Neuron (in vitro differentiated cells): ENCODE results near the gene CATSPERE.

Experiments
- H2AFZ ChIP-seq: one replicate; pipeline ENCODE4 v1.6.1; 2013; ENCODE audit warnings: low read depth, mild to moderate bottlenecking, inconsistent platforms, low read length, moderate library complexity
- H3K27me3 ChIP-seq: one replicate; pipeline ENCODE4 v1.6.1; 2013; ENCODE audit warnings: low read length; ENCODE audit not compliant: insufficient read depth
- H3K36me3 ChIP-seq: one replicate; pipeline ENCODE4 v1.6.1; 2013; ENCODE audit warnings: low read length; ENCODE audit not compliant: insufficient read depth
- H3K4me1 ChIP-seq: one replicate; pipeline ENCODE4 v1.6.1; 2013; ENCODE audit warnings: low read length; ENCODE audit not compliant: insufficient read depth
- H3K4me3 ChIP-seq: 2 replicates; pipeline ENCODE4 v1.5.1; 2013; ENCODE audit warnings: mild to moderate bottlenecking, low read length, moderate library complexity
- H3K9me3 ChIP-seq: one replicate; pipeline ENCODE4 v1.6.1; 2013; ENCODE audit warnings: low read length

Gene CATSPERE, protein sequence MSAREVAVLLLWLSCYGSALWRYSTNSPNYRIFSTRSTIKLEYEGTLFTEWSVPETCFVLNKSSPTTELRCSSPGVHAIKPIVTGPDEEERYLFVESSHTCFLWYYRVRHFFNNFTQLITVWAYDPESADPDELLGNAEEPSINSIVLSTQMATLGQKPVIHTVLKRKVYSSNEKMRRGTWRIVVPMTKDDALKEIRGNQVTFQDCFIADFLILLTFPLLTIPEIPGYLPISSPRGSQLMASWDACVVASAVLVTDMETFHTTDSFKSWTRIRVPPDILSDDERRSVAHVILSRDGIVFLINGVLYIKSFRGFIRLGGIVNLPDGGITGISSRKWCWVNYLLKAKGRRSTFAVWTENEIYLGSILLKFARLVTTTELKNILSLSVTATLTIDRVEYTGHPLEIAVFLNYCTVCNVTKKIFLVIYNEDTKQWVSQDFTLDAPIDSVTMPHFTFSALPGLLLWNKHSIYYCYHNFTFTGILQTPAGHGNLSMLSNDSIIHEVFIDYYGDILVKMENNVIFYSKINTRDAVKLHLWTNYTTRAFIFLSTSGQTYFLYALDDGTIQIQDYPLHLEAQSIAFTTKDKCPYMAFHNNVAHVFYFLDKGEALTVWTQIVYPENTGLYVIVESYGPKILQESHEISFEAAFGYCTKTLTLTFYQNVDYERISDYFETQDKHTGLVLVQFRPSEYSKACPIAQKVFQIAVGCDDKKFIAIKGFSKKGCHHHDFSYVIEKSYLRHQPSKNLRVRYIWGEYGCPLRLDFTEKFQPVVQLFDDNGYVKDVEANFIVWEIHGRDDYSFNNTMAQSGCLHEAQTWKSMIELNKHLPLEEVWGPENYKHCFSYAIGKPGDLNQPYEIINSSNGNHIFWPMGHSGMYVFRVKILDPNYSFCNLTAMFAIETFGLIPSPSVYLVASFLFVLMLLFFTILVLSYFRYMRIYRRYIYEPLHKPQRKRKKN

DNA sequence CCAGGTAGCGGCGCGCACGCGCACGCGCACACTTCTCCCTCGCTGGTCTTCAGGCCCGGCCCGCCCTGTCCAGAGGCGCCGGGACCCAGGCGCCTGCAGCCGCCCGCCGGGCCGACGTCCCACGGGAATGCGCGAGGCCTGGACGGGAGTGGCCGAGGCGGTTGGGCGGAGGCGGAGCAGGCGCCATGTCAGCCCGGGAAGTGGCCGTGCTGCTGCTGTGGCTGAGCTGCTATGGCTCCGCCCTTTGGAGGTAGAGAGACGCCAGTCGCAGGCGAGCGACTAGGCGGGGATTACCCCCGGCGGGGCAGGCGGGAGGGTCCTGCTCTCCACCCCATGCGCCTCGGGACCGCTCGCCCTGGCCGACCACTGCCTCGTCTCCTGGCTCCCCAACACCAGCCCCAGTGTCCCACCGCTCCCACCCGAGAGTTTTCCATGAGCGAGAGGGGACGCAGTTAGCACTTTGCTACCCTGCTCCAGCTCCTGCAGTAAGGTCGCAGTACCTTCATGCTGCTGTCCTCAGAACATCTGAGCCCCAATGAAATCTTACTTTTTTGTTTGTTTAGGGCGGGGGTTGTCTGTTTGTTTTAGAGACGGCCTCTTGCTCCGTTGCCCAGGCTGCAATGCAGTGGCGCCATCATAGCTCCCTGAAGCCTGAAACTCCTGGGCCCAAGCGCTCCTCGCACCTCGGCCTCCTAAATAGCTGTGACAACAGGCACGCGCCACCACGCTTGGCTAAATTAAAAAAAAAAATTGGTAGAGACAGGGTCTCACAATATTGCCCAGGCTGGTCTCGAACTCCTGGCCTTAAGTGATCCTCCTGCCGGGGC is at the start of gene CATSPERE:
Gene CATSPERE, plus strand, starts transcription at position 29 of the 827 bp plus-strand sequence. Its CDS starts 157 bp downstream, at position 186.
- H3K4me1 ChIP-seq, result no peaks in the 10 kb centered on the region
- H3K4me3 ChIP-seq, result no peak within 1 kb of the TSS
- H3K9me3 ChIP-seq, result no peaks in the 10 kb centered on the region
- no peaks in the 10 kb centered on the region for H3K27me3 ChIP-seq
- no peaks in the 10 kb centered on the region for H3K36me3 ChIP-seq
- no peak within 1 kb of the TSS for H2AFZ ChIP-seq

DNA sequence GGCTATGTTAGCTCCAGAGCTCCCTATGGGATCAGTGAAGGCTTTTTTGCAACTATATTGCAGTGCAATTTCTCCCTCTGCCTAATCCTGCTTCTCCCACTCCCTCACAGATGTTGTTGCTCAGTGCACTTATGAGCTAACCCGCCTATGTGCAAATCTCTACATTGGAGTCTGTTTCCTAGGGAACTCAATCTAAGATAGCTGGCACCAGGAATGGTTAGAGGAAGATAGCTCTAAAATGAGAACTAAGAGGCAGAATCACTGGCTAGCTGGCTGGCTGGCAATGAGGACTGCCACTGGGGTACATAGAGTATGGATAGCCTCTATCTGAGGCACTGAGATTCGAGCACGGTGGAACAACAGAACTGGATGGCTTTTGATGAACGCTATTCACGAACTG is 48.9 kb upstream of the CATSPERE start:
- H2AFZ ChIP-seq, result no peak overlapping the region
- no peak overlapping the region for H3K4me3 ChIP-seq
- H3K27me3 ChIP-seq, result no peaks in the 10 kb centered on the region
- no peaks in the 10 kb centered on the region for H3K9me3 ChIP-seq
- H3K36me3 ChIP-seq, result peaks cover 72% of the 10 kb centered on the region
- no peaks in the 10 kb centered on the region for H3K4me1 ChIP-seq

DNA sequence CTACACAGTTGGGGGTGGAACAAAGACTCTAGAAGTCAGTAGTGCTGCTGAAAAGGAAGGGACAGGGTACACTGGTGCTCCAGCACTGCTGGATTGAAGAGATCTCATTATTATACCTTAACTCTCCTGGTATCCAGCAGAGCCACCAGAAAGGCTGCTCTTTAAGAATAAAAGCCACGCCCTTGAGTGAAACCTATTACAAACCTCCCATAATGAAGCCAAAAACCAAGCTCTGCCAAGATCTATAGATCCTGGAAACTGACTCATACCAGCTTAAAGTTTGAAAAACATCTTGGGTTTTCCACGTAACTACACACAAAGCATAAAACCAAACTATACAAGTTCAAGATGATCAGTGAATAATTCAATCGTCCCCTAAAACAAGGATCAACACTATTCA is 47.3 kb upstream of the CATSPERE start:
- no peaks in the 10 kb centered on the region for H3K27me3 ChIP-seq
- no peaks in the 10 kb centered on the region for H3K9me3 ChIP-seq
- no peaks in the 10 kb centered on the region for H3K4me1 ChIP-seq
- H3K36me3 ChIP-seq, result peaks cover 80% of the 10 kb centered on the region
- H2AFZ ChIP-seq, result no peak overlapping the region
- no peak overlapping the region for H3K4me3 ChIP-seq

DNA sequence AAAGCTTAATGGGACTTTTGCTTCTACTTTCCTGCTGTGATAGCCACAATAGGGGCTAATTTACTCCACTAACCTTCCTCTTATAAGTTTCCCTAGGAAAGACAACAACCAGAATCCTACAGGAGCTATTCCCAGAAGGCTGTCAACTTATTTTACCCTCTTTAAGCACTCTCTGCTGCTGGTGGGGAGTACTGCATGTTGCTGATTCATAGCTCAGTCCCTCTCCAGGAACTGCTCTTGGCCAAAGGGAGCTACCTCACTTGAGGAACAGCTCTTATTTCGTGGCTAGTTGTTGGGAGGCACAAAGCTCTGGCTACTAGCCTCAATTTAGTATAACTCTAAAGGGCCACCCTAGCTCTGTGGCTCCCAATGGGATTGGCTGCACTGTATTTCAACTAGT is 46.5 kb upstream of the CATSPERE start:
- H3K4me1 ChIP-seq, result no peaks in the 10 kb centered on the region
- H3K36me3 ChIP-seq, result peaks cover 84% of the 10 kb centered on the region
- no peaks in the 10 kb centered on the region for H3K9me3 ChIP-seq
- no peak overlapping the region for H2AFZ ChIP-seq
- no peaks in the 10 kb centered on the region for H3K27me3 ChIP-seq
- H3K4me3 ChIP-seq, result no peak overlapping the region

DNA sequence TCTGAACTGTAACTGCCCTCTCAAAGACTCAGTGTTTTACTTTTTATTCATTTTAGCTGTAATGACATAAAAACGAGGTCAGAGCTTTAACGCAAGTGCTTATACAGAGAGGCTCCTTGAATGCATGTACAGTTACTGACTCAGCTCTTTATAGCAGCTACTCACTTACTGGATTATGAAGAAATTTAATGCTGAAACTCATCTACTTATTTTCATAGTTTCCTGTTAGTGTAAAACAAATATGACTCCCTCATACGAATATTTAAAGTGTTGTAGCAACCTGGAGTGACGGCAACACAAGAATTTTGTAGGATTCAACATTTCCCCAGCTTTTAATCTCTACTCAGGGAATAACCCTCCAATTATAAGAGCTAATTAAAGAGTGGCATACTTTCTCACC is 42.0 kb upstream of the CATSPERE start:
- Histone ChIP-seq H3K27me3 (no peaks in the 10 kb centered on the region), H2AFZ (no peak overlapping the region), H3K36me3 (peaks cover 64% of the 10 kb centered on the region), H3K4me1 (no peaks in the 10 kb centered on the region), H3K9me3 (no peaks in the 10 kb centered on the region), H3K4me3 (no peak overlapping the region)

DNA sequence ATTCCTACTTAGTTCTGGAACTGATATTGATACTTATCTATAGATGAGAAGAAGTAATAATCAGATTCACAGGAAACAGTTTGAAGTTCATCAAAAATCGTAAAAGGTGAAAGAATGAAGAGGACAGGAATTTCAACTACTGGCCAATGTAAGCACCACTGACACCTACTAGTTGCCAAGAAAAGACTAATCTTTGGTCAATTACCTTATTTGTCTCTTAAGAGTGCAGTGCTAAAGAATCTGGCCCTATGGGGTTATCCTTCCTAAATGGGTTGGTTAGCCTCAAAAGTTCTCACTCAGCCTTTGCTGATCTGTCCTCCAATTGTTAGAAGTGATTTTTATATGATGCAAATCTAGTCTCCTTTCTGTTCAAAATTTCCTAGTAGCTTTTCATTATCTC is 38.9 kb upstream of the CATSPERE start:
- Histone ChIP-seq H3K9me3 (no peaks in the 10 kb centered on the region), H3K27me3 (no peaks in the 10 kb centered on the region), H2AFZ (no peak overlapping the region), H3K4me1 (no peaks in the 10 kb centered on the region), H3K36me3 (peaks cover 34% of the 10 kb centered on the region), H3K4me3 (no peak overlapping the region)

DNA sequence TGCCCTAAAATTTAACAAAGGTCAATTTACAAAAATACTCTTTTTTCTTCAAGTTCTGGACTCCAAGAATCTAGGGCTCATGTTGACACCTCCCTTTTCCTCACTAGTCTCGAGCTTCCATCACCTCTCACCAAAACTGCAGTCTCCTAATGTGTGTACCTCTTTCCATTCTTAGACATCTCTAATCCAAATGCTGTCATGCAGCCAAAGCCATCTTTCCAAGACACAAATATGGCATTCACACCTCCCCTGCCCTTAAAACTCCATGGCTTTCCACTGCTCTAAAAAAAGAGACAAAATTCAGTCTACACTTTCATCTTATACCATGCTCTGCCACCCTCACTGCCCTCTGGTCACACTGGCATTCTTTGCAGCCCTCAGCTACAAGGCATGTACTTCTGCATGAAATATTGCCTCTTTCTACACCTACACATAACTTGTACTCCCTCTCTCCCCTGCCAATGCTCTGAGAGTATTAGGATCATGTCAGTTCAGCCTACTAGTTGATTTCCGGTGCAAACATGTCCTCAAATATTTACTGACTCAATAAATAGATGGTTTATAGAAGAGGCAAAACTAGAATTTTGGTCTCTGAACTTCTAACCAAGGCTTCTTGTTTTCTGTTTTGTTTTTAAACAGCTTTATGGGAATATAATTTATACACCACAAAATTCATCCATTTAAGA is 36.3 kb upstream of the CATSPERE start:
- Histone ChIP-seq H3K4me3 (no peak overlapping the region), H3K27me3 (no peaks in the 10 kb centered on the region), H2AFZ (no peak overlapping the region), H3K36me3 (peaks cover 21% of the 10 kb centered on the region), H3K4me1 (no peaks in the 10 kb centered on the region), H3K9me3 (no peaks in the 10 kb centered on the region)

DNA sequence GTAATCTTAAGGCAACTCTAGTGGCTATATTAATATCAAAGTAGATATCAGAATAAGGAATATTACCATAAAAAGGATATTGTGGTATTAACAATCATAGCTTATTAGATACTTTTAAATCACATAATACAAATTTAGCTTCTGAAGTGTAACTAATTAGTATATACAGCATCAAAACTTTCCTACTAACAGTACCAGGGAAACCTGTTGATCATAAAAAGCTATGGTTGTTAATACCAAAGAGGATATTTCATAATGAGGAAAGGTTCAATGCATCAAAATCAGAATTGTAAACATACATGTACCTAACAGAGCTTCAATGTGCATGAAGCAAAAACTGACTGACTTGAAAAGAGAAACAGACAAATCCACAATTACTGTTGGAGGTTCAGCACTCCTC is 33.4 kb upstream of the CATSPERE start:
- peaks cover 12% of the 10 kb centered on the region for H3K36me3 ChIP-seq
- no peak overlapping the region for H3K4me3 ChIP-seq
- H3K27me3 ChIP-seq, result no peaks in the 10 kb centered on the region
- no peak overlapping the region for H2AFZ ChIP-seq
- no peaks in the 10 kb centered on the region for H3K9me3 ChIP-seq
- H3K4me1 ChIP-seq, result no peaks in the 10 kb centered on the region

DNA sequence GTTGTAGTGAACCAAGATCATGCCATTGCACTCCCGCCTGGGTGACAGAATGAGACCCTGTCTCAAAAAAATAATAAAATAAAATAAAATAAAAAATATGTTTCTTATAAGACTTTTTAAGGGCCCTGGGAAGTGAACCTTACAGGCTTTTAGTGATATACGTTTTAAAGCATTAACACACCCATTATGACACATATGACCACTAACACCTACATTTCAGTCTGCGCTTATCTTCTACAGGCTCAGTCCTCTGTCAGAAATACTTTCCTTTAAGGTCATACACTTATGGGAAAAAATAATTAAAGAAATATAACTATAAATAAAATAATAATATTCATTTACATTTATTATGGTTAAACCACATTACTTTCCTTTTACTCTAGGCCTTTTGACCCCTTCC is 31.3 kb upstream of the CATSPERE start:
- Histone ChIP-seq H3K9me3 (no peaks in the 10 kb centered on the region), H3K27me3 (no peaks in the 10 kb centered on the region), H3K4me3 (no peak overlapping the region), H3K36me3 (peaks cover 10% of the 10 kb centered on the region), H3K4me1 (no peaks in the 10 kb centered on the region), H2AFZ (no peak overlapping the region)

DNA sequence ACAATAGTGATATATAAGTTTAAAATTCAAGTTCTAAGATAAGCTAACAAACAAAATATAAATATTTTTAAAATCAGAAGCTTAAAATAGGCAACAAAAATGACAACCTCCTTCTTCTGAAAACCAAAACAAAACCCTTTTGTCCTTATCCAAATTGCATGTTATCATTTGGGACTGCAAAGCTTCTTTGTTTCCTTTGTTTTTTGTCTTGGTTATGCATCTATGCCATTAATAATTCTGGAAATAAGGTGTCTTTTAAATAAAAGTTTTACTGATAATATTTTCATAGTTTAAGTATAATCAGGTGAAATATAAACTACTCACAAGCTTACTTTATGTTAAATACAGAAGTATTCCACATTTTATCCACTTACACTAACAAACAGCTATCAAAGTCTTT is 29.9 kb upstream of the CATSPERE start:
- no peak overlapping the region for H2AFZ ChIP-seq
- no peaks in the 10 kb centered on the region for H3K27me3 ChIP-seq
- H3K4me3 ChIP-seq, result no peak overlapping the region
- H3K9me3 ChIP-seq, result no peaks in the 10 kb centered on the region
- no peaks in the 10 kb centered on the region for H3K4me1 ChIP-seq
- H3K36me3 ChIP-seq, result peaks cover 16% of the 10 kb centered on the region

DNA sequence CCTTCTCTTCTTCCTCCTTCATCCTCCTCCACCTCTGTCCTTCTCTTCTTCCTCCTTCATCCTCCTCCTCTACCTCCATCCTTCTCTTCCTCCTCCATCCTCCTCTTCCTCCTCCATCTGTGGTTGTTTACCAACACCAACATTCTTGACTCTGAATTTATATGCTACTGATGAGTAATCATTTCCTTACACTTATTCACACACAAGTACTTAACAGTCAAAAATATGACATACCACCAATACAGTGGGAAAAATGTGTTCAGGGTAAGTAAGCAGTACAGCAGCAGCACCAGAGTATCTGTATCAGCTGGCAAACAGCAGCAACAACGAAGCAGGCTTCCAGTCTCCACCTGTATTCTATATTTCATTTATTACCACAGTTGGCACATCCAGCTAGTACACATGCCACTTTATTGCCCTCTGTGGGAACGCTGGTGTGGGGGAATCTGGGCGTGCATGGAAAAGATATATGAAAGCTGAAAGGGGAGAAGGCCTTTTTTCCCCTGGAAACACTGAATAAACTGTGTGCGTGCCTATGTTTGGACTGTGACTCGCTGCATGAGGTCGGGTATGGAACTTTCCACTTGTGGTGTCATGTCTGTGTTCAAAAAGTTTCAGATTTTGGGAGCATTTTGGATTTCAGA is 25.4 kb upstream of the CATSPERE start:
- H3K36me3 ChIP-seq, result peaks cover 16% of the 10 kb centered on the region
- H2AFZ ChIP-seq, result no peak overlapping the region
- no peaks in the 10 kb centered on the region for H3K9me3 ChIP-seq
- no peaks in the 10 kb centered on the region for H3K4me1 ChIP-seq
- H3K27me3 ChIP-seq, result no peaks in the 10 kb centered on the region
- H3K4me3 ChIP-seq, result no peak overlapping the region
